AG04449 (cell line): ENCODE data around the gene NFAT5.
"Not testable (repeated sequence)": the region's sequence is repeated elsewhere in the genome, so short reads cannot be mapped to it uniquely, and the experiment has no call there.

Experiments
- CTCF ChIA-PET: fragments of 350-600 bp; formaldehyde crosslinking; extraction: SDS; loops from one replicate; lab custom pipeline; 2021; ENCODE audit warnings: antibody characterized with exemption; lab: Yijun Ruan, JAX
- POLR2A ChIA-PET: fragments of 400-600, 350-600 bp; formaldehyde crosslinking; extraction: SDS; loops from one replicate; lab custom pipeline; 2020; ENCODE audit warnings: antibody characterized with exemption, inconsistent platforms; lab: Yijun Ruan, JAX
- DNase-seq: peaks from one replicate; pipeline ENCODE4 v3.0.0-alpha.2; 2010; ENCODE audit warnings: low read depth, low spot score
- H3K4me3 ChIP-seq: 2 replicates; pipeline ENCODE4 v1.5.1; 2011; ENCODE audit warnings: low read depth, mild to moderate bottlenecking, control low read depth, low read length
- TF ChIP-seq, protein P1 (sequence below): IDR thresholded peaks from one replicate; pipeline ENCODE4 v1.5.1; 2011; ENCODE audit warnings: mild to moderate bottlenecking, moderate library complexity, low read length, control low read depth, inconsistent platforms; ENCODE audit not compliant: insufficient read depth; ENCODE audit errors: missing control alignments

The NFAT5 gene

DNA sequence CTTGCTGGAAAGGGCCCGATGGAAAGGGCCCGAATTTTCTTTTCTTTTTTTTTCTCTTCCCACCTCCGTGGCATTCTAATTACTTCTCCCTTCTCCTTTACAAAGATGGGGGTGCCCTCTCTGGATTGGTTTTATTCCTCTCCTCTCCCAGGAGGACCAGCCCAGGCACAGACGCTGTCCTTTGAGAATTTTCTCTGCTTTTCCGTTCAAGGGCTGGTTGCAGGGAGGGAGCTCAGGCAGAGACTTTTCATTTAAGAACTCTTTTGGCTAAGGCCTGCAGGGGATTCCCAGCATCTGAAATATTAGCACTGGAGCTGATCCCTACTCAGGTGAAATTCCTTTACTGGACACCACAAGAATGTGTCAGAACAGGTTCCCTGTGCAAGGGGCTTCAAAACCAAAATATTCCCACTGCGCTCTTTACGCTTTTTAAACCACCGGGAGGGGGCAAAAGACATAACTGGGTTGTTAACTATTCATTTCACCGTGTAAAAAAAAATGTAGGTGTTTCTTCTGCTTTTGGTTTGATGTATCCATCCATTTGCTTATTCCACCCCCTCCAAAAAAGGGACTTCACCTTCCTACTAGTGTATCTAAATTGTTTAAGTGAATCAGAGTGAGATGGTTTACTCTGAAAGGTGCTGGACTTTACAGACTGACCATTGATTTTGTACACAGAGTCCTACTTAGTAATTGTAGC lies 1.4 kb downstream of the NFAT5 start:
- POLR2A ChIA-PET: interaction anchor here (1.6 kb wide), 1 partner anchor 142 kb away, joined by 3 read pairs; no protein-coding TSS in a partner anchor
- TF ChIP-seq, protein P1, sequence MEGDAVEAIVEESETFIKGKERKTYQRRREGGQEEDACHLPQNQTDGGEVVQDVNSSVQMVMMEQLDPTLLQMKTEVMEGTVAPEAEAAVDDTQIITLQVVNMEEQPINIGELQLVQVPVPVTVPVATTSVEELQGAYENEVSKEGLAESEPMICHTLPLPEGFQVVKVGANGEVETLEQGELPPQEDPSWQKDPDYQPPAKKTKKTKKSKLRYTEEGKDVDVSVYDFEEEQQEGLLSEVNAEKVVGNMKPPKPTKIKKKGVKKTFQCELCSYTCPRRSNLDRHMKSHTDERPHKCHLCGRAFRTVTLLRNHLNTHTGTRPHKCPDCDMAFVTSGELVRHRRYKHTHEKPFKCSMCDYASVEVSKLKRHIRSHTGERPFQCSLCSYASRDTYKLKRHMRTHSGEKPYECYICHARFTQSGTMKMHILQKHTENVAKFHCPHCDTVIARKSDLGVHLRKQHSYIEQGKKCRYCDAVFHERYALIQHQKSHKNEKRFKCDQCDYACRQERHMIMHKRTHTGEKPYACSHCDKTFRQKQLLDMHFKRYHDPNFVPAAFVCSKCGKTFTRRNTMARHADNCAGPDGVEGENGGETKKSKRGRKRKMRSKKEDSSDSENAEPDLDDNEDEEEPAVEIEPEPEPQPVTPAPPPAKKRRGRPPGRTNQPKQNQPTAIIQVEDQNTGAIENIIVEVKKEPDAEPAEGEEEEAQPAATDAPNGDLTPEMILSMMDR: no peak
- H3K4me3 ChIP-seq: peak overlapping the region; percentile 90
- DNase-seq: no peak
- CTCF ChIA-PET: interaction anchor here (0.6 to 2.1 kb wide), 5 partner anchors 10 to 171 kb away, joined by 3 to 7 read pairs (median 5); no protein-coding TSS in a partner anchor

DNA sequence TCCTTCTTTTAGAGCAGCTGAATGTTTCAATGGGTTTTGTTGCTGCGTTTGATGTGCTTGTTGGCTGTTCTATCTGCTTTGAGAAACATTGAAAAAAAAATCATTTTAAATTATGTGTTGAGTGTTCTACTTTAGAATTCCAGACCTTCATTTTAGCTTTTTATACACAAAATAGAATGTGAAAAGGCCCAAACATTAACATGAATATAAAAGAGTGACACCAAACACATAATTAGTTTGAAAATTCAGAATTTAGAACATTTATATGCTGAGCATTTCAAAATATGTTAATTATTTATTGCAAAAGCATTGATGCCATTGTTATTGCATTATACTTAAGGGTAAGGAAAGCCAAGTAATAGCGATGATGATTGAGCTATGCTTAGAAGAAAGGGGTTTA lies 2.9 kb downstream of the NFAT5 start:
- H3K4me3 ChIP-seq: peak overlapping the region; percentile 27
- DNase-seq: no peak
- POLR2A ChIA-PET: interaction anchor here (0.6 to 1.1 kb wide), 4 partner anchors 9 to 186 kb away, joined by 3 to 4 read pairs (median 3); partner anchors contain the start of gene NOB1
- CTCF ChIA-PET: interaction anchor here (1.0 to 2.1 kb wide), 5 partner anchors 18 to 173 kb away, joined by 3 to 9 read pairs (median 4); no protein-coding TSS in a partner anchor
- TF ChIP-seq, protein P1: no peak

DNA sequence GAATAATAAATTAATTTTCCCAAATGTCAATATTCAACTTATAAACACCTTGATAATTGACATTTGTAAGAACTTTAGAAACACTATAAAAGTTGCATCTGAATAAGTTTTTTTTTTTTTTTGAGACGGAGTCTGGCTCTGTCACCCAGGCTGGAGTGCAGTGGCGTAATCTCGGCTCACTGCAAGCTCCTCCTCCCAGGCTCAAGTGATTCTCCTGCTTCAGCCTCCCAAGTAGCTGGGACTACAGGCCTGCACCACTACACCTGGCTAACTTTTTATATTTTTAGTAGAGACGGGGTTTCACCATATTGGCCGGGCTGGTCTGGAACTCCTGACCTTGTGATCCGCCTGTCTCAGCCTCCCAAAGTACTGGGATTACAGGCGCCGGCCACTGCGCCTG lies 13.0 kb downstream of the NFAT5 start:
- H3K4me3 ChIP-seq, DNase-seq: not testable (repeated sequence)
- POLR2A ChIA-PET: interaction anchor here (0.7 kb wide), 1 partner anchor 265 kb away, joined by 4 read pairs; no protein-coding TSS in a partner anchor
- CTCF ChIA-PET: interaction anchor here (2.5 kb wide), 1 partner anchor 183 kb away, joined by 10 read pairs; no protein-coding TSS in a partner anchor

DNA sequence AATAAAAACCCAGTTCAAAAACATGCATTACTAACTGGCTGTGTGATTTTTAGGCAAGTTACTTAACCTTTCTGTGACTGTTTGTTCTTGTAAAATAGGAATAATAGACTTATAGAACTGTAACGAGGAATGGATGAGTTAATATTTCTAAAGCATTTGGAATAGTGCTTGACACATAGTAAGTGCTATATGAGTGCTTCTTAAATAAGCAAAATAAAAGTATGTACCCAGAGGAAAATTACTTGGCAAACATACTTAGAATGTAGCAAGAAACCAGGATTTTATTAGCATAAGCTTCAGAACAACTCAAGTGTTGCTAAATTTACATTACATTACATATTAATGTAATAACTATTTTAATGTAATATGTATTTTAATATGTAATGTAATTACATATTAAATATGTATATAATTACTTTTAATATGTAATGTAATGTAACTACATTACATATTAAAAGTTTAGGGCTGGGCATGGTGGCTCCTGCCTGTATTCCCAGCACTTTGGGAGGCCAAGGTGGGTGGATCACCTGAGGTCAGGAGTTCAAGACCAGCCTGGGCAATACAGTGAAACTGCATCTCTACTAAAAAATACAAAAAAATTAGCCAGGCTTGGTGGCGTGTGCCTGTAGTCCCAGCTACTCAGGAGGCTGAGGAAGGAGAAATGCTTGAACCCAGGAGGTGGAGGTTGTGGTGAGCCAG lies 14.2 kb downstream of the NFAT5 start:
- CTCF ChIA-PET: no interaction called here
- no peak overlapping the region for H3K4me3 ChIP-seq
- TF ChIP-seq, protein P1: no peak
- POLR2A ChIA-PET: no interaction called here
- DNase-seq: no peak

DNA sequence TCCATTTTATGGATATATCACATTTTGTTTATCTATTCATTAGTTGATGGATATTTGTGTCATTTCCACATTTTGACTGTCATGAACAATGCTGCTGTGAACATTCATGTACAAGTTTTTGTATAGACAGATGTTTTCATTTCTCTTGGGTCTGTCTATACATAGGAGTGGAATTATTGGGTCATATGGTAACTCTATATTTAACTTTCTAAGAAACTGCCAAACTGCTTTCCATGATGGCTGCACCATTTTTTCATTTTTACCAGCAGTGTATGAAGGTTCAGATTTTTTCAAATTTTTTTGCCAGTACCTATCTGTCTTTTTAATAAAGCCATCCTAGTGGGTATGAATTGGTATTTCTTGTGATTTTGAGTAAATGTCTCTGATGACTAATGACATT lies 15.5 kb downstream of the NFAT5 start:
- TF ChIP-seq, protein P1: no peak
- DNase-seq: no peak
- POLR2A ChIA-PET: no interaction called here
- H3K4me3 ChIP-seq: no peak overlapping the region
- CTCF ChIA-PET: interaction anchor here (0.8 kb wide), 1 partner anchor 25 kb away, joined by 3 read pairs; no protein-coding TSS in a partner anchor

DNA sequence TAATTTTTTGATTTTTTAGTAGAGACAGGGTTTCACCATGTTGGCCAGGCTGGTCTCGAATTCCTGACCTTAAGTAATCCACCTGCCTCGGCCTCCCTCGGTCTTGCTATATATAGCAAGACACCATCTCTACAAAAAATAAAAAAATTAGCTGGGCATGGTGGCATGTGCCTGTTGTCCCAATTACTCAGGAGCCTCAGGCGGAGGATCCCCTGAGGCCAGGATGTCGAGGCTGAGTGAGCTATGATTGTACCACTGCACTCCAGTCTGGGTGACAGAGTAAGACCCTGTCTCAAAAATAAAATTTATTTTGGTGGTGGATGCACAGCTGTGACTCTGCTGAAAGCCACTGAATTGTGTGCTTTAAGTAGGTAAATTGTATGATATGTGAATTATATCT lies 18.7 kb downstream of the NFAT5 start:
- CTCF ChIA-PET: interaction anchor here (0.8 kb wide), 1 partner anchor 188 kb away, joined by 5 read pairs; no protein-coding TSS in a partner anchor
- DNase-seq, POLR2A ChIA-PET, H3K4me3 ChIP-seq: not testable (repeated sequence)
